Lower leg skin (tissue), 3 donors: ENCODE results near the gene DNAI1.

Experiments used
- POLR2A ChIP-seq, 2 donors: fragments of 450-650 bp; IDR thresholded peaks; one replicate each; pipeline ENCODE4 v1.6.1; 2016 to 2017; ENCODE audit warnings: antibody characterized with exemption in 2 of 2, mild to moderate bottlenecking in 1 of 2, moderate library complexity in 1 of 2
- TF ChIP-seq, protein P1 (sequence below), 3 donors: fragments of 450-650 bp; IDR thresholded peaks; one replicate each; pipeline ENCODE4 v1.5.1; 2016; ENCODE audit warnings: antibody characterized with exemption in 3 of 3, mild to moderate bottlenecking in 3 of 3, moderate library complexity in 2 of 3

DNA sequence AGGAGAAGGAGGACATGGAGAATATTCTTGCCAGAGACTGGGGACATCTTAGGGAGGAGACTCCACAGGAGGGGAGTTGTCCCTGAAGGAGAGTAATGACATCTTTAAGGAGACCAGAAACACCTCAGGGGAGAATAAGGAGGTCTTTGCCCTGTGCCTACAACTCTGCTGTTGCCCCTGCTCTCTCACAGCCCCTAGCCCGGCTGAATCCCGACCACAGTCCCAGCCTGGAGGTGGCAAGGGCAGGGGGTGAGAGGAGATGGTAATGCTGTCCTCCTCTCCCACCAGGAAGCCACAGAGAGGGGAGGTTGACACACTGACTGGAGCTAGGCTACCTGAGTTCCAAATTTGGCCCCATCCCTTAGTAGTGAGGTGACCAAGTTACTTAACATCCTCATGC, 94.4 kb downstream of the DNAI1 start:
- TF ChIP-seq, protein P1, sequence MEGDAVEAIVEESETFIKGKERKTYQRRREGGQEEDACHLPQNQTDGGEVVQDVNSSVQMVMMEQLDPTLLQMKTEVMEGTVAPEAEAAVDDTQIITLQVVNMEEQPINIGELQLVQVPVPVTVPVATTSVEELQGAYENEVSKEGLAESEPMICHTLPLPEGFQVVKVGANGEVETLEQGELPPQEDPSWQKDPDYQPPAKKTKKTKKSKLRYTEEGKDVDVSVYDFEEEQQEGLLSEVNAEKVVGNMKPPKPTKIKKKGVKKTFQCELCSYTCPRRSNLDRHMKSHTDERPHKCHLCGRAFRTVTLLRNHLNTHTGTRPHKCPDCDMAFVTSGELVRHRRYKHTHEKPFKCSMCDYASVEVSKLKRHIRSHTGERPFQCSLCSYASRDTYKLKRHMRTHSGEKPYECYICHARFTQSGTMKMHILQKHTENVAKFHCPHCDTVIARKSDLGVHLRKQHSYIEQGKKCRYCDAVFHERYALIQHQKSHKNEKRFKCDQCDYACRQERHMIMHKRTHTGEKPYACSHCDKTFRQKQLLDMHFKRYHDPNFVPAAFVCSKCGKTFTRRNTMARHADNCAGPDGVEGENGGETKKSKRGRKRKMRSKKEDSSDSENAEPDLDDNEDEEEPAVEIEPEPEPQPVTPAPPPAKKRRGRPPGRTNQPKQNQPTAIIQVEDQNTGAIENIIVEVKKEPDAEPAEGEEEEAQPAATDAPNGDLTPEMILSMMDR (IDR thresholded peaks at IDR 0.05): no peak
- TF ChIP-seq POLR2A (IDR thresholded peaks at IDR 0.05): no peak
